SK-N-SH (cell line): Measurements from ENCODE around the gene H2AZ2. TPM values are rescaled to one million over a fixed set of nuclear protein-coding genes. Genes with fewer than 3 reads are reported as not detected.

Source experiments
- CTCF ChIA-PET: fragments of 300-600, 350-600 bp; formaldehyde crosslinking; extraction: SDS; loops from one replicate; lab custom pipeline; 2021; lab: Yijun Ruan, JAX
- POLR2A ChIA-PET: fragments of 350-600 bp; sonication (Branson Sonifier 250); formaldehyde crosslinking; extraction: SDS; loops from one replicate; lab custom pipeline; 2020; ENCODE audit warnings: antibody characterized with exemption, inconsistent platforms; lab: Yijun Ruan, JAX
- DNase-seq: peaks from one replicate; pipeline ENCODE4 v3.0.0; 2012
- H2AFZ ChIP-seq: fragments of 200-600 bp; sonication (generic); 2 replicates; pipeline ENCODE4 v1.8.1; 2016; ENCODE audit warnings: antibody characterized with exemption, mild to moderate bottlenecking, low read depth
- H3F3A ChIP-seq: fragments of 200-600 bp; sonication (generic); replicated peaks from 2 replicates; pipeline ENCODE3; 2016; ENCODE audit warnings: antibody characterized with exemption, mild to moderate bottlenecking; ENCODE audit not compliant: insufficient read depth
- H3K27ac ChIP-seq, 2 experiments: fragments of 200-500 bp in 1 of 2; fragments of 200-600 bp in 1 of 2; sonication (Bioruptor generic) in 1 of 2; sonication (generic), shearing (Covaris generic) in 1 of 2; 2 replicates each; pipeline versions ENCODE4 v1.5.1 to v1.6.1; 2014 to 2016; ENCODE audit warnings: low read depth in 2 of 2, inconsistent platforms in 1 of 2, low read length in 1 of 2, mild to moderate bottlenecking in 1 of 2, mixed read lengths in 1 of 2
- H3K27me3 ChIP-seq: fragments of 200-600 bp; sonication (generic), shearing (Covaris generic); 2 replicates; pipeline ENCODE4 v1.6.1; 2016; ENCODE audit warnings: mixed run types; ENCODE audit not compliant: insufficient read depth
- H3K36me3 ChIP-seq, 2 experiments: fragments of 200-500 bp in 1 of 2; fragments of 200-600 bp in 1 of 2; sonication (Bioruptor generic) in 1 of 2; sonication (generic) in 1 of 2; replicated peaks in 1 of 2; 2 replicates each; pipeline versions ENCODE3 to v1.5.1; 2014 to 2016; ENCODE audit warnings: low read length in 1 of 2, mild to moderate bottlenecking in 1 of 2; ENCODE audit not compliant: insufficient read depth in 2 of 2, control insufficient read depth in 1 of 2
- H3K4me1 ChIP-seq, 2 experiments: fragments of 200-500 bp in 1 of 2; fragments of 200-600 bp in 1 of 2; sonication (Bioruptor generic) in 1 of 2; sonication (generic), shearing (Covaris generic) in 1 of 2; 2 replicates each; pipeline versions ENCODE4 v1.5.1 to v1.6.1; 2014 to 2016; ENCODE audit warnings: low read depth in 1 of 2, low read length in 1 of 2, mixed run types in 1 of 2; ENCODE audit not compliant: insufficient read depth in 2 of 2, control insufficient read depth in 1 of 2
- H3K4me2 ChIP-seq: fragments of 200-600 bp; sonication (generic), shearing (Covaris generic); 2 replicates; pipeline ENCODE4 v1.6.1; 2017; ENCODE audit warnings: mixed run types
- H3K4me3 ChIP-seq, 2 experiments: fragments of 200-500 bp in 1 of 2; fragments of 200-600 bp in 1 of 2; sonication (Bioruptor generic) in 1 of 2; sonication (generic), shearing (Covaris generic) in 1 of 2; 2 replicates each; pipeline versions ENCODE4 v1.5.1 to v1.8.1; 2014 to 2016; ENCODE audit warnings: low read depth in 2 of 2, inconsistent platforms in 1 of 2, low read length in 1 of 2, mild to moderate bottlenecking in 1 of 2, mixed read lengths in 1 of 2, moderate library complexity in 1 of 2
- H3K79me2 ChIP-seq: fragments of 200-600 bp; sonication (generic); 2 replicates; pipeline ENCODE4 v1.8.1; 2017; ENCODE audit warnings: mild to moderate bottlenecking; ENCODE audit not compliant: insufficient read depth
- H3K9ac ChIP-seq: fragments of 200-600 bp; sonication (generic); 2 replicates; pipeline ENCODE4 v1.6.1; 2017; ENCODE audit warnings: mixed run types
- H3K9me2 ChIP-seq: fragments of 200-600 bp; sonication (generic); 2 replicates; pipeline ENCODE4 v1.6.1; 2017; ENCODE audit warnings: mixed run types
- H3K9me3 ChIP-seq: fragments of 200-600 bp; sonication (generic); 2 replicates; pipeline ENCODE4 v1.6.1; 2017; ENCODE audit warnings: mixed run types, mild to moderate bottlenecking, moderate library complexity
- H4K20me1 ChIP-seq: fragments of 200-600 bp; sonication (generic); 2 replicates; pipeline ENCODE4 v1.6.1; 2017; ENCODE audit warnings: mild to moderate bottlenecking, mixed run types; ENCODE audit not compliant: insufficient read depth
- ELF1 ChIP-seq: IDR thresholded peaks from 2 replicates; pipeline ENCODE4 v1.4.0; 2012
- FOSL2 ChIP-seq: IDR thresholded peaks from 2 replicates; pipeline ENCODE4 v1.4.0; 2012; ENCODE audit warnings: low read depth, mild to moderate bottlenecking, moderate library complexity, borderline replicate concordance
- GABPA ChIP-seq: IDR thresholded peaks from 2 replicates; pipeline ENCODE4 v1.4.0; 2012; ENCODE audit warnings: low read depth, mild to moderate bottlenecking
- GATA2 ChIP-seq: sonication (generic); formaldehyde crosslinking; IDR thresholded peaks from 2 replicates; pipeline ENCODE4 v1.5.0; 2020; ENCODE audit warnings: mild to moderate bottlenecking, missing genetic modification reagents
- PBX3 ChIP-seq: IDR thresholded peaks from 2 replicates; pipeline ENCODE4; 2012
- REST ChIP-seq: IDR thresholded peaks from 2 replicates; pipeline ENCODE4 v1.6.1; 2012; ENCODE audit warnings: mild to moderate bottlenecking, low read depth, low read length, moderate library complexity
- RXRA ChIP-seq: IDR thresholded peaks from 2 replicates; pipeline ENCODE4 v1.4.0; 2012; ENCODE audit warnings: low read depth, mild to moderate bottlenecking, borderline replicate concordance
- TEAD4 ChIP-seq: IDR thresholded peaks from 2 replicates; pipeline ENCODE4 v1.4.0; 2012; ENCODE audit warnings: mild to moderate bottlenecking, borderline replicate concordance; ENCODE audit not compliant: insufficient read depth
- YY1 ChIP-seq: IDR thresholded peaks from 2 replicates; pipeline ENCODE4 v1.4.0; 2012; ENCODE audit warnings: low read depth, mild to moderate bottlenecking
- WGBS: methylation state at CpG from one replicate; pipeline ENCODE4 v1.1.6; 2017; ENCODE audit warnings: low lambda C conversion rate; 5-methylcytosine and 5-hydroxymethylcytosine counted together
- polyA plus RNA-seq, 3 experiments: library from polyadenylated mRNA; depleted of rRNA; stranded (reverse); fragments of >200 nt; gene quantifications; 2 replicates each; pipeline ENCODE4 v1.2.3, GENCODE V29; 2012

The H2AZ2 gene
- polyA plus RNA-seq, 1 of the 3 experiments (the other 2 are of a cell fraction): 389 TPM

- Histone ChIP-seq H3K9me3 (no peaks in the 10 kb centered on the region), H3K4me1 (peaks cover 23 to 49% of the 10 kb centered on the region in 2 experiments; a peak in 3 of 4 replicates), H3K4me2 (peak overlapping the region; percentile 81), H2AFZ (no peak overlapping the region), H3F3A (peaks cover 44% of the 10 kb centered on the region), H4K20me1 (peaks cover 53% of the 10 kb centered on the region), H3K27ac (peak overlapping the region; percentile 79 to 86), H3K9ac (peak overlapping the region; percentile 79), H3K79me2 (peaks cover 76% of the 10 kb centered on the region), H3K9me2 (no peaks in the 10 kb centered on the region), H3K36me3 (peaks cover 46 to 50% of the 10 kb centered on the region in 2 experiments), H3K27me3 (no peaks in the 10 kb centered on the region), H3K4me3 (peak overlapping the region; percentile 72 to 87)
- WGBS: 7% methylated on average over 24 of the region's 24 CpGs
- CTCF ChIA-PET: interaction anchor here (1.0 to 2.5 kb wide), 6 partner anchors 12 to 252 kb away, joined by 3 to 12 read pairs (median 7); partner anchors contain the start of genes H2AZ2 and TBRG4
- POLR2A ChIA-PET: interaction anchor here (0.8 to 2.0 kb wide), 9 partner anchors 12 to 683 kb away, joined by 3 to 12 read pairs (median 4); partner anchors contain the start of genes H2AZ2, PPIA, TMED4 and YKT6
- DNase-seq: peak; percentile 43
- TF ChIP-seq PBX3: no peak
Observed at GRCh38 chr7:44883961-44884620, 36.2 kb upstream of the H2AZ2 start.

GRCh38 chr7:44882899-44883298, 35.0 kb upstream of the H2AZ2 start:
- no peaks in the 10 kb centered on the region for H3K27me3 ChIP-seq
- POLR2A ChIA-PET: no interaction called here
- DNase-seq: no peak
- no peak overlapping the region for H2AFZ ChIP-seq
- H3K4me2 ChIP-seq: peak overlapping the region; percentile 81
- TF ChIP-seq PBX3 (peak; percentile 60), YY1 (no peak), ELF1 (no peak)
- peaks cover 65% of the 10 kb centered on the region for H4K20me1 ChIP-seq
- H3K4me1 ChIP-seq: peaks cover 23 to 49% of the 10 kb centered on the region in 2 experiments; a peak in 3 of 4 replicates
- peaks cover 47% of the 10 kb centered on the region for H3F3A ChIP-seq
- peak overlapping the region; percentile 72 to 87 for H3K4me3 ChIP-seq
- H3K27ac ChIP-seq: peak overlapping the region; percentile 12 to 79; a peak in 3 of 4 replicates
- CTCF ChIA-PET: interaction anchor here (0.6 to 4.0 kb wide), 16 partner anchors 9 to 575 kb away, joined by 3 to 38 read pairs (median 4); no protein-coding TSS in a partner anchor
- 38% methylated on average over 3 of the region's 3 CpGs for WGBS
- peaks cover 58 to 59% of the 10 kb centered on the region in 2 experiments for H3K36me3 ChIP-seq
- H3K9me3 ChIP-seq: no peaks in the 10 kb centered on the region
- H3K9me2 ChIP-seq: no peaks in the 10 kb centered on the region
- peaks cover 88% of the 10 kb centered on the region for H3K79me2 ChIP-seq
- peak overlapping the region; percentile 79; the same call in 1 of the 2 replicates for H3K9ac ChIP-seq

GRCh38 chr7:44881610-44882009, 33.7 kb upstream of the H2AZ2 start:
- POLR2A ChIA-PET: no interaction called here
- TF ChIP-seq YY1 (no peak), PBX3 (peak; percentile 72; the same call in 1 of the 2 replicates), FOSL2 (0 out of 2 replicates have a peak, but pooled peaks have one; percentile 4), RXRA (0 out of 2 replicates have a peak, but pooled peaks have one; percentile 15), GABPA (no peak), TEAD4 (peak; percentile 33; the same call in 1 of the 2 replicates), GATA2 (CRISPR knock-in tag) (no peak), REST (no peak)

More at GRCh38 chr7:44881610-44882009, 33.7 kb upstream of the H2AZ2 start:
- Histone ChIP-seq H2AFZ (no peak overlapping the region), H3K9me2 (no peaks in the 10 kb centered on the region), H3K9me3 (no peaks in the 10 kb centered on the region), H3K4me3 (peak overlapping the region; percentile 72 to 87), H3K79me2 (peaks cover 91% of the 10 kb centered on the region), H3F3A (peaks cover 47% of the 10 kb centered on the region), H3K4me2 (peak overlapping the region; percentile 81), H3K36me3 (peaks cover 66 to 69% of the 10 kb centered on the region in 2 experiments), H4K20me1 (peaks cover 76% of the 10 kb centered on the region), H3K27ac (peak overlapping the region; percentile 62 to 79; a peak in 3 of 4 replicates), H3K4me1 (peaks cover 23 to 49% of the 10 kb centered on the region in 2 experiments; a peak in 3 of 4 replicates), H3K27me3 (no peaks in the 10 kb centered on the region), H3K9ac (peak overlapping the region; percentile 79; the same call in 1 of the 2 replicates)
- DNase-seq: no peak
- CTCF ChIA-PET: interaction anchor here (0.7 to 4.0 kb wide), 9 partner anchors 19 to 298 kb away, joined by 3 to 38 read pairs (median 4); no protein-coding TSS in a partner anchor
